Ramos (cell line): ENCODE results near the gene DCAF4.

ENCODE experiments used
- in situ Hi-C: fragments of 300-500 bp; cut with MboI; formaldehyde crosslinking; loops from one replicate; pipeline ENCODE4 v1.14.3; 2022; ENCODE audit warnings: low sequenced_read_pairs; ENCODE audit not compliant: unreplicated experiment

The DCAF4 gene

DNA sequence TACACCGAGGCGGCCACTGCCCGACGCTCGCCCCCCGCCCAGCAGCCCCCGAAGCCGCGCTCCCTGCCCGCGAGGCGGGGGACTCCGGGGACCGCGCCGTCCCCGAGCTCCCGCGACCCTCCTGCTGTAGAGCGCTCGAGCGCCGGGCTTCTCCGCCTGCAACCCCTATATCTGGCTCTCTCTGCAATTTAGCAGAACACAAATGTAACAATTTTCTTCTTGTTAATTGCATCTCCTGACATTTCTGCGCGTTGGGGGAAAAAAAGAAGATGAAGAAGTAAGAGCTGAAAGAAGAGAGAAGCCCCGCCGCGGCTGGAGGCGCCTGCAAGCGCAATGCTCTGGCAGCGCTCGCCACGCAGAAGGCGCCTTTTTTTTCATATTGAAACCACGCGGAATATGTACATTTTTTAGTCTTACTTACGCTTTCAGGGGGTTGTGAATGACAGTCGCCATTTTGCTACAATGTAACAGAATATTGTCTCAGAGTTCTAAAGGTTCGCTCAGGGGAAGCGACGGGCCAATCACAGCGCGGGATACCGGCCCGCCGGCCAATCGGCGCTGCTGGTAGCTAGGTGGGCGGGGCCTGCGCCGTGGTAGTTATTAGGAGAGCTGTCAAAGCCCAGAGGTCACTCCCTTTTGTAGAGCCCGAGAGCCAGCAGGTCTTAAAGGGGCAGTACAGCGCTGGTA is 32.5 kb upstream of the DCAF4 start, which contains the start of gene DPF3:
Gene DPF3, minus strand, starts transcription at position 466 of the 687 bp plus-strand sequence. Its CDS starts 13 bp downstream, at position 453.
- in situ Hi-C loops = no loop called here

DNA sequence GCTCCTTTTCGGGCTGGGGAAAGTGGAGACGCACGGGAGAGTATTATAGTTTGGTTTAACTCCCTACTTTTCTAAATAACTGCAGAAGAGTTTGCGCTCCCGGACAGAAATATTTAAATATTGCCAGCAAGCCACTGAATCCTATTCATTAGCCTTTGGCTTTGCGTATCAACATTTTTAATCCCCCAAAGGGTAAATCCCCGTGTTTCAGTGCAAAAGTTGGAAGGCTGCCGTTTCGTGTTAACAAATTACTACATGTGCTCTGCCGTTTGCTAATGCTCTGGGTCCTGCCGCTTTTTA is 32.0 kb upstream of the DCAF4 start:
- in situ Hi-C loops = no loop called here

DNA sequence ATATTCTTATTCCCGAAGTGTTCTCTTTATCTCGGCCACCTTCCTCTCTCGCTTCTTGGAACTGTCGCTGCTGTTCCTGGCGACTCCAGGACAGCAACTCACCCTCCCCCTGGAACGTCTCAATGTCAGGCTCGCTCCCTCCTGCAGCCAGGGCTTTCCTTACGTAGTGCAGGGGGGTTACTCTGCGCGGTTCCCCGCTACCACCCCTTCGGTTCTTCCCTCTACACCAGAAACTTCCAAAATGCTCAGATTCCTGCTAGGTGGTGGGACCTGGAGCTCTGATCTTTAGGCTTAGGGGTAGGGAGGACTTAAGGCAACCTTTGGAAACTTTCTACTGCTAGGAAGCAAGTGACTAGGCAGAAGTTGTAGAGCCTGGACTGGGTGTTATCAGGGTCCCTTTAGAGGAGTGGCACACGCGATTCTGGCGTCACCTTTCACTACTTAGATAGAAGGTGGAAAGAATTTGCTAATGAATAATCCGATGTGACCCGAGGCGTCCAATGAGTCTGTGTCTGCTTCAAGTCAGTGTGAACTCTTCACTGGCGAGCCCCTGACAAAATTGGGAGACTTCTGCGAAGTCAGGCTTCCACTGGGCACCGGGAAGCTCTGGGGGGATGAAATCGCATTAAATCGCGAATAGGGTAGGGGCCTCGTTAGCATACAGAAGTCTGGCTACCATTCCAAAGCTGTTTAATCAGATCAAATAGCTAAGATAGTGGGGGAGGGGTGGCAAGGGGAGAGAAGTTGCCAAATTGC is 31.5 kb upstream of the DCAF4 start:
- in situ Hi-C loops = no loop called here

DNA sequence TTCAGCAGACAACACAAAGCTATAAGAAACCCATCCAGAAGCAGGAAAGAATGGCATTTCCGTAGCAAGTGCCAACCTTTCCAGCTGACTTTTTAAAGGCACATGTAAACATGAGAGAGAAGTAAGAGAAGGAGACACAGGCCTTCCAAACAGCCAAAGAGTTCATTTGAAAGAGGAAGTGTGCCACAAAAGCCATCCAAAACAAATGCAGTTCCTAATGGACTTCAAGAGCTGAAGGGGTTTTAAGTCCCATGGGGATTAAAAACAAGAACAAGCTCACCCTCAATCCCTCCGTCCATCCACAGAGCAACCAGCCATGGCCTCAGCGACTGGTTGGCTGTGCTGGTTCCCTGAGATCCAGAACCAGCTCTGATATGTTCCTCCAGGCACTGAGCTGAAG is 27.8 kb upstream of the DCAF4 start:
- in situ Hi-C loops = no loop called here

DNA sequence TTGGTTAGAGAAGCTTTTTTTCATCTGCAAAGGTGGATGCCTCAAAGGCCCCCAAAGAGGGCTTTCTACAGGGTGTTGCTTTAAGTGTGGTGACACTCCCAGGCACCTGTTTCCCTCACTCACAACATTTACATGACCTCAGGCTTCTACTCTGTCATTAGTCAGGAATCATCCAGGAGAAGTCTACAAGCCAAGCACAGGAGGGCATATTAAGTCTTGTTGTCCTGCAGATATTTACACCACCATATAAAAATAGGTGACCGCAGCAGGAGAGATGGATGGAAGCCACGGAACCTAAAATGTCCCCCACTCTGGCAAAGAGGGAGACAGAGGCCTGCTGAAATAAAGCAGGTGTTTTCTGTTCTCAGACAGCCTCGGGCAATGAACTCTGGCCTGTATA is 24.9 kb upstream of the DCAF4 start:
- in situ Hi-C loops = no loop called here

DNA sequence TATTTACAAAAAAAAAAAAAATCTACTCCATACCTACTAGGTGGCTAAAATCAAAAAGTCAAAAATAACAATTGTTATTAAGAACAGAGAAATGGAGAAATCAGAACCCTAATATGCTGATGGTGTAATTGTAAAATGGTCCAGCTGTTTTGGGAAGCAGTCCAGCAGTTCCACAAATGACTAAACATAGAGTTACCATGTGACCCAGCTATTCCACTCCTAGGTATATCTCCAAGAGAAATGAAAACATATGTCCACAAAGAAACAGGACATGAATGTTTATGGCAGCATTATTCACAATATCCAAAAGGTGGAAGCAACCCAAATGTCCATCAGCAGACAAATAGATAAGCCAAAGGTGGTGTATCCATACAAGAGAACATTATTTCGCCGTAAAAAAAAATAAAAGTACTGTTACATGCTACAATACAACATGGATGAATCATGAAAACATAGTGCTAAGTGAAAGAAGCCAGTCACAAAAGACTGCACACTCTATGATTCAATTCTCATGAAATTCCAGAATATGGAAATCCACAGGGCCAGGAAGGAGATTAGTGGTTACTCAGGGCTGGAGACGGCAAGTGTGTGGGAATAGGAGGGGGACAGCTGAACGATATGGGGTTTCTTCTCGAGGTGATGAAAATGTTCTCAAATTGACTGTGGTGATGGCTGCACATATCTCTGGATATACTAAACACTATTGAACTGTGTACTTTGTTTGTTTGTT is 23.3 kb upstream of the DCAF4 start:
- in situ Hi-C loops = no loop called here

DNA sequence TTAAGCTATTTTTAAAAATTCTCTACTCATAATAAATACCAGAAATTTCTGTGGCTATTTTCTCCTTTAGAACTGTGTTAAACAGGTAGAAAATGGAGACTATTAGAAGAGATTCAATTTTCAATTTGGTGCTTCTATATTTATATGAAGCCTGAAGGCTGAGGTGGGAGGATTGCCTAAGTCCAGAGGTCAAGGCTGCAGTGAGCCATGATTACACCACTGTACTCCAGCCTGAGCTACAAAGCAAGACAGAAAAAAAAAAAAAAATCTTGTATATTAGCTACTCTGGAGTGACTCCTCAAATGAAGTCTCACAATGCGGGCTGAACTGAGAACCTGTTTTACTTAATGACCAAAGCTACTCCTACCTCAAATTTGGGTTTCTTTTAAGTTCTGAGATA is 22.5 kb upstream of the DCAF4 start:
- in situ Hi-C loops = no loop called here

DNA sequence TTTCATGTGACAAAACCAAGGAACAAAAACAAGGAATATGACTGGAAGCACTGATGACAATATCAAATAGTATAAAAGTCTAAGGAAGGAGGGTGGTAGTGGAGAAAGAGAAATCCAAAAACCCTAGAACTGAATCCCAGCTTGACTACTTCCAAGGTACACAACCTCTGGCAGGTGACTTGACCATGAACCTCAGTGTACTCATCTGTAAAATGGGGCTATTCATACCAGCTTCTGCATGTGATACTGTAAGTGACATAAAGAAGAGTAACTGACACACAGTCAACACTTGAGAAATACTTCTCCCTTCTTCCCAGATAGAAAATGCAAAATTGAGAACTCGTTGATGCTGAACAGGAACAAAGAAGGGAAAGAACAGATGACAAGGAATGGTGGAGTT is 22.0 kb upstream of the DCAF4 start:
- in situ Hi-C loops = no loop called here

DNA sequence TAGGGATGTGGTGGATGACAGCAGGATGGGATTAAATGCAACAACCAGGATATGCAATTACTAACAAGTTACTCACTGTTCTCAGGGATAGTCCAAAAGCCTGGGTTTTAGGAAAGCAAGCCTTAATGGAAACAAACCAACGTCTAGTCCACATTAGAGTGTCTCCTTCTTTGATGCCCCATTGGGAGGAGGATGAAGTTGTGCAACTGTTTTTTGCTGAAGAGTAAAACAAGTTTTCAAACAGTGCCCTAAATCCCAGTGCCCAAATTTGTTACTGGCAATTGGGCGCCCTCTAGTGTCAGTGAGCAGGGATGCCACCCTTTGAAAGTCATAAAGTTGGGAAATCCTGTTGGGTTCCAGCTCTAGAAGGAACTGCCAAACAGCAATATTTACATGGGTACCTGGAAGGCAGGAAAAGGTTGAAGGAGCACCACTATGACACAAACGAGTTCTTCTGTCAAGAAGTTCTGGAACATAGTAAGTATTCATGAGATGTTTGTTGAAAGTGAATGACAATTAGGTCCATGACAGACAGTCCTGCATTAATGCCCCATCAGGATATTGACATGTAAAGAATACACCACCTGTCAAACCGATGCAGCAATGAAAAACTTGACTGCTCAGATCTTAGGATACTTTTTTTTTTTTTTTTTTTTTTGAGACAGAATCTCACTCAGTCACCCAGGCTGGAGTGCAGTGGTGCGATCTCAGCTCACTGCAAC is 21.3 kb upstream of the DCAF4 start:
- in situ Hi-C loops = loop anchor here (5.0 kb wide), 1 partner anchor 388 kb away; no protein-coding TSS in a partner anchor

DNA sequence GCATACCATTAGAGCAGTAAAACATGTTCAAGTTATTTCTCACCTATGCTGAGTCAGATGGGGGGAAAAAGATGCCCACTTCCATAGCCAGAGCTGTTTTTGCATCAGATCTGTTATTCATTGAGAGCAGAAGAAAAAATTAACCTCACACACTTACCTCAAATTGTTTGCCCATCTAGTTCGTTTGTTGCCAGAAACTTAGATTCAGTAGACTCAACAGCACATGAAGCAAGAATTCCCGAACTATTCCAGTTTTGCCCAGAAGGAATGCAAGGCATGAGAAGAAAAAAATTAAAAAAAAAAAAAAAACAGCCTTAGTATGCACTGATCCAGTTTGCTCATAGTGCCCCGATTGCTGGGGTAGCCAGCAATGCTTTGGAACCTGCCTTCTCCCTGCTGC is 19.9 kb upstream of the DCAF4 start:
- in situ Hi-C loops = loop anchor here (5.0 kb wide), 1 partner anchor 389 kb away; no protein-coding TSS in a partner anchor

DNA sequence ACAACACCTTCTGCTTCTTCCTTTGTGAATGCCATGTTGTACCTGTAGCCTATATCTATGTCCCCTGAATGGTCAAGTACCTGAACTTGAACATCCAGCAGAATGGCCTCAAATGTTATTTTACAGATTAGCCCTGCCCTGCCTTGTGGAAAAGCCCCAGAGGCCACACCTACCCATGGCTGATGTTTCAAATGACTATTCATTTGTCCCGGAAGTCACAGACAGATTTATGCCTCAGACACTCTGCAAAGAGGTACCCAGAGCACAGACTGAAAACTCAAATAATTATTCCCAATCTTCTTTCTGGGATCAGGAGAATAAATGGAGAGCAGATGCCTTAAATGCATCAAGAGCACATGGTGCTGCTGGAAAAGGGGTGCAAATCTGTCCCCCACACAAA is 19.4 kb upstream of the DCAF4 start:
- in situ Hi-C loops = loop anchor here (5.0 kb wide), 1 partner anchor 390 kb away; no protein-coding TSS in a partner anchor

DNA sequence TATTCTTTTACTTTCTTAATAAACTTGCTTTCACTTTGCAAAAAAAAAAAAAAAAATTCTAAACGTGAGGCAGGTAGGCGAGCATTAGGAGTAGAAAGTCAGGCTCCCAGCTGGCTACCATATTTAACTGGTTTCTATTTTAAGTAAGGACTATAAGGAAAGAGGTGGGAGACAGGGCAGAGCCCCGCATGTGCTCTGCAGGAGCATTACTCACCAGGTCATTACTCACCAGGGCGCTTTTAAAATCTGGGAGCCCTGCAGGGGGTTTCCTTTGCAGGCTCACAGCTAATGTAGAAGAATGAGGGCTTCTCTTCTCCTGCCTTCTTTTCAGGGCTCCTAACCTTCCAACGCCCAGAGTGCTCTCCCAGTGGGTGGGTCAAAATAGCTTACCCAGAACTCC is 18.4 kb upstream of the DCAF4 start:
- in situ Hi-C loops = loop anchor here (5.0 kb wide), 1 partner anchor 391 kb away; no protein-coding TSS in a partner anchor

DNA sequence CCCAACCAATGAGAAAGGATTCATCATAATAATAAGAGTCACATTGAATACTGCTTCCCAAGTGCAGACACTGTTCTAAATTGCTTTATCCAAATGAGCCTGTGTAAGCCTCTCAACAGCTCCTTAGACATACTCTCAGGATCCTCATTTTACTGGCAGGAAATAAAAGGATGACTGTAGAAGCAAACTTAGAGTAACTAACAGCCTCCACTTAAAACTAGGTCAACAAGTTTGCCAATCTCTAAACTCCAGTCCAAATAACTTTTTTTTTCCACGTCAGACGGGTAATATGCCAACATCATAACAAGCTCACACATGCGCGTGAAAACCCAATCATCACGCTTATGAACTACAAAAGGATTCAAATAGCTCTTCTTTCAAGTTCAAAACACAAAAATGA is 17.1 kb upstream of the DCAF4 start:
- in situ Hi-C loops = loop anchor here (5.0 kb wide), 1 partner anchor 392 kb away; no protein-coding TSS in a partner anchor

DNA sequence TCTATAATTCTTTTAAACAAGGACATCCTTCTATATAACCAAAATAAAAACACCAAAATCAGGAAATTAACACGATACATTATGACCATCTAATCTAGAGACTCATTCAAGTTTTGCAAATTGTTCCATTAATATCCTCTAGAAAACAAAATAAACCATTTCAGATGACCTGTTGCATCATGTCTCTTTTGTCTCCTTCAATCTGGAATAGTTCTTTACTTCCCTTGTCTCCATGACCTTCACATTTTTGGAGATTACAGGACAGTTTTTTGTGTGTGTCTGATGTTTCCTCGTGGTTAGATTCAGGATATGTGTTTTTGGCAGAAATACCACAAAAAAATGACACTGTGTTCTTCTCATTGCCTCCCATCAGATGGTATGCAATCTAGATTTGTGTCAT is 12.5 kb upstream of the DCAF4 start:
- in situ Hi-C loops = no loop called here

DNA sequence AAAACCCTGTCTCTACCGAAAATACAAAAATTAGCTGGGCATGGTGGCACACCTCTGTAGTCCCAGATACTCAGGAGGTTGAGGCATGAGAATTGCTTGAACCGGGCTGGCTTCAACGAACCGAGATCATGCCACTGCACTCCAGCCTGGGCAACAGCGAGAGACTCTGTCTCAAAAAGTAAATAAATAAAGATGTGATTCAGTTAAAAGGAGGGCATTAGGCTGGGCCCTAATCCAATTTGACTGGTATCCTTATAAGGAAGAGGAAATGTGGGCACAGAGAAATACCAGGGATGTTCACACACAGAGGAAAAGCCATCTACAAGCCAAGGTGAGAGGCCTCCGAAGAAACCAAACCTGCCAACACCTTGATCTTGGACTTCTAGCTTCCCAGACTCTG is 10.1 kb upstream of the DCAF4 start:
- in situ Hi-C loops = no loop called here

DNA sequence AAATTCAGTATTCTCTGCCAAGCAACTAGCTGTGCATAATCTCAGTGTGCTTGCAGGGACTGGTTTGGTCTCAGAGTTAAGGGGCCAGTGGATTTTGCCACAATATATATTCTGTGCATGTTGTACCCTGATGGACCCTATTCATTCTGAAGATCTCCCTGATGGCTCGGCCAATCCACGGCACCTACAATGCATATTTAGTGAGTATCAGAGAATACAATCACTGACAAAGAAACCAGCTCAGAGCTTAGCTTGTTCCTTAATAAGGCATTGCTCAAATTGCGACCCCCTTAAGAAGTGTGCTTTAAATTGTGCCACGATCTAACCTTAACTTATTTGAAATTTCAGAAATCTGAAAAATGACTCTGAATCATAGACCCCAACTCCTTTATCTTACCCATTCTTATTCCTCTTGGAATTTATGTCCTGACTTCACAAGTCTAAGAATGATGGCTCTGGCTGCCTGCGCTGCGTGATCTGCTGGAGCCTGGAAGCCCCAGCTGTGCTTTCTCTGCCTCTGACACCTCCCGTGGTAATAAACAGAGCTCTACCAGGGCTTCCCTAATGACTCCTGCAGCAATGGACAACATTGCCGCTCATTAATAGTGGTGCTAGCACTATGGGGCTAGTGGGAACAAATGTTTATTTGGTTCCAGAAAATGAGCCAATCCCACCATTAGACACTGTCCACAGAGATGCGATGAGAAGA is 9.0 kb upstream of the DCAF4 start:
- in situ Hi-C loops = no loop called here

DNA sequence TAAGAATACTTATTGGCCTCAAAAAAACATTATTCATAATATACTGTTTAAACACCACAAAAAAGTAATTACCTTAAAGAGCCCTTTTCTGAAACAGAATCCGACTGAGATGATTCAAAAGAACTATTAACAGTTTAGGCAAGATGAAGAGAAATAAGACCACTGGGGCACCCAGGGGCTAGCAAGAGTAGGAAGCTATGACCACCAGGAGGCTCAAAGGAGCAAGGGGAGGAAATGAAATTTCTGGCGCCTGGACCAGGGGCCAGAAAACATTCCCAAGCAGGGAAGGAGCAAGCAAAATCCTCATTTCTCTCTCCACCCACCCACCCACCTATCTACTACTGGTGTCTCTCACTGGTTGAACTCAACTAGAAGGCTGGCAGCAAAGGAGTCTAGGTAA is 6.3 kb upstream of the DCAF4 start:
- in situ Hi-C loops = no loop called here

DNA sequence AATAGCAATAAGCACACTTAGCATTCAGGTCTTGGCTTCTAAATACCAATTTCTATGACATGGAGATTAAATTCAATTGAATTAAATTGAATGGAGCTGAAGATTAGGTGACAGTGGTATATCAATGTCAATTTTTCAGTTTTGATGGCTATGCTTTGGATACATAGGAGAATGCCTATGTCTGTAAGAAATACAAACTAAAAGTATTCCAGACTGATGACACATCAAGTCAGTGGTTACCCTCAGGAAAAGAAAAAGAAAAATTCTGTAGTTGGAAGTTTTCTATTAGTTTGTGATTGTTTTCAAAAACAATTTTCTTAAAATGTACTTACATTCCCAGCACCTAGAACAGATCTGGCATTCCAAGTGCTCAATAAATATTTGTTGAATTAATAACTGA is 4.9 kb upstream of the DCAF4 start:
- in situ Hi-C loops = no loop called here

DNA sequence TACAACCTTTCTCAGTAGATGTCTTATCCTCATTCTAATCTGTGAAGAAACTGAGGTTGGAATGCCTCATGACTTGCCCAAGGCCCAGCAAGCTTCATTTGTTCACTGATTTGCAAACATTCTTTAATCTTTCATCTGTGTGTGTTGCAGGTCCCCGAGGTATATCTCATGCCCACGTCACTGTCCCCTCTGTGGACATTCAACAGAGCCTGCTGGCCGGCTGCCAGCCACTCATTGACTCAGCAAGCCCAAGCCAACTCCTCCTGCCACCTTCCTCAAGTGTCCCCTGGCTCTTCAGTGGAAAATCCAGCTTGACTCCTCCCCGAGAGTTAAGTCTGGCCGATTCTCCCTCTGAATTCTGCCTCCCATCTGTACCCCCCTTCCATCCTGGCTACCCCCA is 1.9 kb upstream of the DCAF4 start:
- in situ Hi-C loops = no loop called here
